ENCODE results near the gene PRPF40A. TPM values are rescaled to one million over a fixed set of nuclear protein-coding genes. Genes with fewer than 3 reads are reported as not detected.
A peak's percentile ranks its signal among the peaks of the same experiment; 100 is the strongest.

PRPF40A gene
- polyA plus RNA-seq, 12 donors = 66.3 to 140 (median 78.4) TPM; not detected in 1

DNA sequence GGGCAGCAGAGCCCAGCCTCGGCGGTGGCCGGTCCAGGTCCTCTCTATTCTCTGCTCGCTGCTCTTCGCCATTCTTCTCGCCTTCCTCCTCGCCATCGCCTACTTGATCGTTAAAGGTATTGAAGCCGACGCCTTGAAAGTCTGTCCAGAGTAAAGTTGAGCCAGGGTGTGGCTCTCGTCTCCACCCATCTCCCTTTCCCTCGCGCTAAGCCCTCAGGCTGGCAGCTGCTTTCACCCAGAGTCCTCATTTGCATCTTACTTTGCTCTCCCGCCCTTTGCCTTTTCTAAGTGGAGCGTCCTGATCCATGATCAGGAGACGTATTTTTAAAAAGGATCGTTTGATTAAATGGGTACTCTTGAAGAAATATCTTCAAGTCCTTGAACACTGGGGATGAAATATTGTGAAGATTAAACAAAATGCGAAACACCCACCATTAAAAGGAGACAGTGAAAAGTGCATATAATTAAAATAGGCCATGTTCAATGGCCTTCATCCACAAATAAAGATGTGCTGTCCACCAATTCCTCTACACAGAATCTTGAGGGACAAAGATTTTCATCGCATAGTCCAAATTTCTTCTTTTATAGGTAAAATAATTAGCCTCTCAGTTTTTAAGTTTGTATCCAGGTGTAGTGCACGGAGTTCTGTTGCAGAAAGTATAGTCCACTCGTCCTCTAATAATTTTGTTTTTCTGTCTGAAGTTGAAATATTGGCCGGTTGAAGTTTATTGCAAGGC is 1.8 kb upstream of the PRPF40A start:
- no peak for DNase-seq

DNA sequence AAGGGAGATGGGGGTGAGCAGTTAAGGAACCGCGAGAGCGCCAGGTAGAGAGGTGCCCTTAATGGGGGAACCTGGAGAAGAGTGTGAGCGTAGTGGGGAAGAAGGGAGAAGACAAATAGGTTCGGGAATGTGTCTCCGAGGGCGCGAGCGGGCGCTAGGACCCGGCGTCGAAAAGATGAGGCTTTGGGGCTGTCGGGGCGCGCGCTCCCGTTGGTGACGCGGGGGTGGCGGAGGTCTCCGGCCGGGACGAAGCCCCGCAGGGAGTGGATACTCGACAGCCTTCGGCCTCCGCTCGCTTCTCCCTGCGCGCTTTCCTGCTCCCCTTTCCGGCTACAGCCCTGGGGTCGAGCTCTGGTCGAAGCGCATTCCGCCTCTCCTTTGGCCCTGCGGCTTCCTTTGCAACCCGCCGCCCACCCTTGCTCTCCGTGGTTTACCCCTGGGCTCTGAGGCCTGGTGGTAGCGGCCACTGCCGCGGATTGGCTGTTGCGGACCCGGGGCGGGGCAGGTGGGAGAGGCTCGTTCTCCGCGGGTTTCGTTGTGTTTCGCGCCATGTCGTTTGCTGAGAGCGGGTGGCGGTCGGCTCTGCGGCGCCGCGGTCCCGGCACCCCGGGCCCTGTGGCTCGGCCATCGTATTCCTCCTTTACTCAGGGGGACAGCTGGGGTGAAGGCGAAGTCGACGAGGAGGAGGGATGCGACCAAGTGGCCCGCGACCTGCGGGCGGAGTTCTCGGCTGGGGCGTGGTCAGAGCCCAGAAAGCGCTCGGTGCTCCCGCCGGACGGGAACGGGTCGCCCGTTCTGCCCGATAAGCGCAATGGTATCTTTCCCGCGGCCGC is 1.0 kb upstream of the PRPF40A start, which contains the start of gene ARL6IP6:
Gene ARL6IP6 (plus strand): TSS at position 545 of the 833 bp plus-strand sequence. CDS start 5 bp downstream, at position 550.
- peak; percentile 95 for DNase-seq

DNA sequence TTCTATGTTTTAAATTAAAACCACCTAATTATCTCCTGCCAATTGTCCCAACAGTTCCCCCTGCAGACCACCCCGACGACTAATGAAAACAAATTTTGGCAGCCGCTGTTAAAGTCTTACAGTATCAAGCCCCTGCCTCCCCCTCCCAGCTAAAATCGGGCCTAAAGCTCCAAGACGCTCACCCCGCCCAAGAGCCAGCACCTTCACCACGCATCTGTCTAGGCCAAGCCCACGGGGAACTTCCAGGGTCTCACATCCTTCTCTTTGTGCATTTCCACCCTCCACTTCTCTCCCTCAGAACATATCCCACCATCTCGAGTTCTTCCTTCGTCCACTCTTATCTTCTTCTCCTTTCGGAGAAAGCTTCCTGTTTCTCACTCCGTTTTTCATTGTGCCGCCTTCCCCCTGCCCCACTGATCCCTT is 445 bp downstream of the PRPF40A start:
- no peak for DNase-seq

DNA sequence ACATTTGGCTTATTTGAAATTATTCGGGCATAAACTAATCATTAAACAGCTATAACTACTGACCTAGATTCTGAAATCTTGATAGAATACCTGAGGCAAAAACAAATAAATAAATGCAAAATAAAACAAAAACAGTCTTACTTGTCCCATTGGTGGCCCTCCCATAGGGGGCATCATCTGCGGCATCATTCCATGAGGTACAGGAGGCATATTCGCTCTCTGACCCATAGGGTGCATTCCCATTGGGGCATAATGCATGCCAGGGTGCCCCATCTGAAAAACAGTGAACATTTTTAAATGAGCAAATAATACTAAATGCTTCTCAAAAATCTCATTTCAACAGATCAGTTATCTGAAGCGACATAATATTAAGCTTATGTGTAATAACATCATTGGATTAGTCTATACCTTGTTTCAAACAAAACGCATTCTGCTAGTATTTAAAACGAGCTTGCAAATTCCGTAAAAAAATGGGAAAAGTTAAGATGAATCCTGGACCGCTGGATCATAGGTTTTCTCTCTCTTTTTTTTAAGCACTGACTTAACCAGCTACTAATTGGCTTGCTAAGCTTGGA is 1.3 kb downstream of the PRPF40A start:
- DNase-seq = no peak

DNA sequence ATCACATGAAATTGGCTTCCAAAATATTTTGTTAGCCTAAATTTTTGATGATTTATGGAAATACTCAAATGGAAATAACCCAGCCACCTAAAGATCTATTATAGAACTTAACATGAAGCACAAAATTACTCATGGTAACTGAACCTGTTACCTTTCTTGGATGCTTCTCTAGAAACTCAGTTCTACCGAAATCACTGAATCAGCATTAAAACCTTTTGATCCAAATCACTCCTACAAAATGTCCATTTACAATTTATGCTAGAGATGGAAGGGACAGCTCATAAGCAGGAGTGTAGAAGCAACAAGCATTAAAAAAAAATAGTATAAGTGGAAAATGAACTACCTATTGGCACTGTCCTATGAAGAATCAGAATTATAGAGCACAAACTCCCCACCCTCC is 2.1 kb downstream of the PRPF40A start:
- no peak for DNase-seq

DNA sequence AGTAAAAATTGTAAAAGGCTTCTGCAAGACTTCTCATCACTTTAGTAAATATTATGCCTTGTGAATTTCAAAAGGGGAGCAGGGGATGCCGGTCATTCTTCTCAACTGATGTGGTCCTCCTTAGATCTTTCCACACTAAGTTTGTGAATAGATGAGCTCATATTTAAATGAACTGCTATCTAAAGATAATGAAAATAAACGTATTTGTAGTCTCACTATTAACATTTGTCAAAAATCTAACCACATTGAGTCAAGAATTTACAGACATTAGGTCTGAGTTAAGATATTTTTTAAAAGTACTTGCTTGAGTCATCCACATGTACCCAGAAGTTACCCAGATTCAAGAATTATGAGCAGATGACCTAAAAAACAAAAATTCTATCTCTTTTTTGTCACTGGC is 6.5 kb downstream of the PRPF40A start:
- no peak for DNase-seq

DNA sequence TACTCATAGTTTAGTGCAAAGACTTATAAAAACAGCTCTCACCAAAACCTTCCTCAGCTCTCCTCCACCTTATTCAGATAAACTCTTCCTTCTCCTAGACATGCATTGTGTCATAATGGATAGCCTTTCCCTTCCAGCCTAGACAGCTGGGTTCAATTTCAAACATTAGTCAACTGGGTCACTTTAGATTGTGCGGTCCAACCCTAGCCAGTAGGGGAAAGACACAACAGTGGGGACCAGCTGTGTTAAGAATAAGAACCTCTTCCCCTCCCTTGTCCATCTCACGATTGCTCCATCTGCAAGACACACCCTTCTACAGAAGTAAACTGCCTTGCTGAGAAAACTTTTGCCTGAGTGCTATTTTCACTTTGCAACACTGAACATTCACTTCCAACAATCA is 8.5 kb downstream of the PRPF40A start:
- no peak for DNase-seq

DNA sequence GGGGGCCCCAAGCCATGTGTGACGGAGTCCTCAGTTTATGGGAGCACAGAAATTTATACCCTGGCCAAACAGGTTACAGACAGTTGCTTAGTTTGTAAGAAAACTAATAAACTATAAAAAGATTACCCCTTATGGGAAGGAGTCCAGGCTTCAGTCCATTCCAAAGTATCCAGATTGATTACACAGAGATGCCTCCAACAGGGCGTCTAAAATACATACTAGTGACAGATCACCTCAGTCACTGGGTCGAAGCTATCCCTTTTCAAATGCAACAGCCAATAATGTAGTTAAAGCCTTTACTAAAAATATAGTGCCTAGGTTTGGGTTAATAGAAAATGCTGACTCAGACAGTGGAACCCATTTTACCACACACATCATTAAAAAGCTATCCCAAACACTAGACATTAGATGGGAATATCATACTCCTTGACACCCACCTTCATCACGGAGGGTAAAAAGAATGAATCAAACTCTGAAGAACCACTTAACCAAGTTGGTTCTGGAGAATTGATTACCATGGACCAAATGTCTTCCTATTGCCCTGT is 10.7 kb downstream of the PRPF40A start:
- DNase-seq = no peak

DNA sequence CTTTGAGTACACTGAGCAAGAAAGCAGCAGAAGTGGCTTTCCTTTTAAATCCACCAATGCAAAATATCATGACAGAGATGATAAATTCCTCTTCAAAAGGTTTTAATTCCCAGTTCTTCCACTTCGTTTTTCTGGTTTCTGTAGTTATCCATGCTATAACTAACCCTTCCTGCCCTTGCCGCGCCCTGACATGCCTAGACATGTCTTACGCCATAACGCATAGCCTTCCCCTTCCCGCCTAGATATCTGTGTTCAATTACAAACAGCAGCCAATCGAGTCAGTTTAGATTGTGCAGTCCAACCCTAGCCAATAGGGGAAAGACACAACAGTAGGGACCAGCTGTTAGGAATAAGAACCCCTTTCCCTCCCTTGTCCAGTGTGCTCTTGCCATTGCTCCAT is 16.1 kb downstream of the PRPF40A start:
- DNase-seq = no peak

DNA sequence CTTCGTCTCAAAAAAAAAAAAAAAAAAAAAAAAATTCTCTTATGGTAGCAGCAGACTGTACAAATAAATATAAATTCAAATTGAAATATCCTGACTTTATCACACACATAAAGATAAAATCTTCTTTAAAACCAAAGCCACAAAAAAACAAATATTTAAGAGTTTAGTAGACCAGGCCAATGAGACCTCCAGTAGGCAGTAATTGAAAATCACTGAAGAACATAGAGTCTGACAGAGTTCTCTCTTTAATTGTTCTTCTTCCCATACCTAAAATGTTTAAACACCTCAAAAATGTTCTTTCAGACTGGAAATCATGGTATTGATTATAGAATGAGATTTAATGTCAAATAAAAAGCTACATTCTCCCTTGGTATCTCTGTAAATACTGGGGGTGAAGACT is 20.8 kb downstream of the PRPF40A start:
- no peak for DNase-seq

DNA sequence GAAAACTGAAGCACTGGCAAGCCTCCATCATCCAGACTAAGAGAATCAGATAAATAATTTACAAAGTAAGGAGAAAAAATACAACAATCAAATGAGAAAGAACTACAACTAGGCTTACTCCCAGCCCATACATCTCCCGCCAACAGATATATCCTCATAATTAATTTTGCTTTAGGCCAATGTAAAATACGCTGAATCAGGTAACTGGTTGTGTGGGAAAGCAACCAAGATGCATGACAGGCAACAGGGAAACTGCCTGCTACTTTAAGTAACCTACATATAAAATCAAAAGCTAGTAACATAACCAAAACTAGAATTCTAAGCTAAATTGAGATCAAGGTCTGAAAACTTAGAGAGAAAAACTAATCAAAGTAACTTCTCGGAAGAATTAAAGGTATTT is 21.5 kb downstream of the PRPF40A start:
- no peak for DNase-seq

DNA sequence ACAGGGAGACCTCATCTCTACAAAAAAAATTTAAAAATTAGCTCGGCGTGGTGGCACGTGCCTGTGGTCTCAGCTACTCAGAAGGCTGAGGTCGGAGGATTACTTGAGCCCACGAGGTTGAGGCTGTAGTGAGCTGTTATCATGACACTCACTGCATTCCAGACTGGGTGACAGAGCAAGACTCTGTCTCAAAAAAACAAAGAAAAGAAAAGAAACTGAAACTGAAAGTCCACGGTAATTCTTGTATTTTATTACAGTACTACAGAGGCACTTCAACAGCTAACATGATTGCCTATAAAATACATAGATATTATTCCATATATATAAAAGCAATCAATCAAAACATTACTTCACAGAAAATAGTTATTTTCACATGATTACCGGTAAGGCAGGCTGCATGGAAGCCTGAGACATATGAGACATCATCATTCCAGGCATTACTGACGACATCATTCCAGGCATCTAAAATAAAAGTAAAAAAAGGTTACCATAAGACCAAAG is 23.1 kb downstream of the PRPF40A start:
- no peak for DNase-seq

DNA sequence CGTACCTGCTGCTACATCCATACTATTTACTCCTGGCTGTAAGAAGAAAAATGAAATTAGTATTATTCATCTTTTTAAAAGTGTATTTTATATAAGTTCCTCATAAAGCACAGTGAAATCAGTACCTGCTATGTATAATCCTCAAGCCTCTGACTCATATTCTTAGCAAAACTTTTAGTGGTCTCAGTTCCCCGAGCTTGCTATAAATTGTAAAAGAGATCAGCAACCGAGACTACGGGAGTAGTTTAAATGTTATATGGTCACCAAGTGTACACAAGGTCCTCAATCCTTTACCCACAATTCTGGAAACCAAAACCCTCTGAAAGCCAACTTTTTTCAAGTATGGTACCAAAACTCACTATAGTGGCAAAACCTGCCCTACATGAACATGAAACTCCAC is 24.2 kb downstream of the PRPF40A start:
- DNase-seq = no peak

DNA sequence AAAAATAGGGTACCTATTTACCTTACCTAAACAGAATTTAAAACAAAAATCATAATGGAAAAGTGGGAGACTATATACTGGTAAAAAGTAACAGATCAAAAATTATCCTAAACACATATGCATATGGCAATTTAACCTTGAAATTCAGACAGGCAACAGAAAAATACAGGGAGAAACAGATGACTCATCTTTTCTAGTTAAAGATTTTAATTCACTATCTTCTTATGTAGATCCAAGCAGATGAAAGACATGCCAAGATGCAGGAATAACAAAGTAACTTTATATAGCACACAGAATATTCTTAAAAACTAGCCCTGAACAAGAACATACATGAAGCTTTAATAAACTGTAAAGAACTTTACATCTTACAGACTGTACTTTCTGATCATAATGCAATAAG is 30.9 kb downstream of the PRPF40A start:
- no peak for DNase-seq

DNA sequence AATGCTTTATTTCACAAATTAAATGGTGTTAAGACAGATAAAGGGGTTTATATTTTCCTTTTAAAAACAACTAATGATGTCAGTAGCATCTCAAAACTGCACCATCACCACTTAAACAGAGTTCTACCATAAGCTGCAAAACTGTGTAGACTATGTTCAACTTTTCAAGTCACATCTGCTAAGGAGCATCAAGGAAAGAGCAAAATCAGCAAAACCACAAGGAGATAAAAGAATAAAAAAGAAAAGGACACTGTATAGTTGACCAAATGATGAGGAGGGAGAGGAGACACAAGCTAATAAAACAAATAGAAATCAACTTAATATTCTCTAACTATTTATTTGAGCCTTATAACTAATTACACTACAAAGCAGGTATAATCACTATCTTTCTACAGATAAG is 33.9 kb downstream of the PRPF40A start:
- no peak for DNase-seq

DNA sequence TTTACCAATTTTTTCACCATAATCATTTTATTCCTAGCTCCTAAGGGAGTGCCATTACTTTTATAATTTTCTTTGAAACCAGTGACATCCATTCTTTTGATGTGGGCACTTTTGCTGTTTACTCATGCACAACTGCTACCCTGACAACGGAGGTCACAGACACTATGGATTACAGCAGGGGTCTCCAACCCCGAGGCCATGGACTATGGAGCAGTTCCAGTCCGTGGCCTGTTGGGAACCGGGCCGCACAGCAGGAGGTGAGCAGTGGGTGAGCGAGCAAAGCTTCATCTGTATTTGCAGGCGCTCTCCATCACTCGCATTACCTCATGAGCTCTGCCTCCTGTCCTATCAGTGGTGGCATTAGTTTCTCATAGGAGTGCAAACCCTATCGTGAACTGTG is 34.6 kb downstream of the PRPF40A start:
- no peak for DNase-seq

DNA sequence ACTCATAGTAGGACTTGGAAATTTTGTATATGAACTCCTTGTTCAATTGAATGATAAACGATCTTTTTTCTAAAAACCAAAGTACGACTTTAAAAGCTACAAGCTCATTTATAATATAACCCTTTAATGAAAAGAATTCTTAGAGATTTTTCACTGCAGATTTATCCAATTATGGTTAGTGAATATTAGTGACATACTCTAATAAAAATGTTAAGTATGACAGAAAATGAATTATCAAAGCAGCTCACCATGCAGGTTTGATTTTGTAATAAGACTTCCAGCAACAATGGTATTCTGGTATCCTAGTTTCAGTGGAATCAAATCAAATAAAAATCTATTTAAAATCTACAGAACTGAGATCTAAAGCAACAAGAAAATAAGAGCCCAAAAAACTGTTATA is 38.5 kb downstream of the PRPF40A start:
- no peak for DNase-seq

DNA sequence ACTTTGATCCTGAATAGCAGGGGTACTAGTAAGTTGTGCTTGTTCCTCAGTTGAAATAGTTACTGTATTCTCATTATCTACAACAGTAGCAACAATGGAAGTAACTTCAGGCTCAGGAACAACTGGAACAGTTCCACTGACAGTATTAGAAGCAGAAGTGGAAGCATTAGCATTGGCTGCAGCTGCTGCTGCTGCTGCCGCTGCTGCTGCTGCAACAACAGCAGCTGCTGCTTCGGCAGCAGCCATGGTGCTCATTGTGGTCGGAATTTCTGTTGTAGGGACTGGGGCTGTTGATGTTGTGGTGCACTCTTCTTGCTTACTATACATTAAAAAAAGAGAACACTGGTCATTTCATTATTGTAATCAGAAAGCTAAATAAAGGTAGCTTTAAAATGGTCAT is 40.8 kb downstream of the PRPF40A start:
- no peak for DNase-seq

DNA sequence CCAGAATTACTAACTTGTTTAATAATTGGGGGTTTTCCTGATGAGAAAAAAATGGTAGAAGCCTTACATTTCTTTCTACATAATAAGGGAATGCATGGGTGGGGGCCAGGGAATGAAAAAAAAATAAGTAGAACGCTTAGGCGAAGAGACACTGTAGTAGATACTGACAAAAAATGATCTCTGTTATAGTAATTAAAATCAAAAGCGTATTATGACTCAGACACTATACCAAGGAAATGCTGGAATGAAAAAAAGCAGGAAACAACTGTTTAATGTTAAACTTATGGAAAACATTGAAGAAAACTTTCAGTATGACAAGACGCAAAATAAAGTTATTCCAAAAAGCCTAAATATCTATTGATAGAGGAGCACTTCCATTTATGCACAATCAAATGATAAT is 42.9 kb downstream of the PRPF40A start:
- DNase-seq = no peak

DNA sequence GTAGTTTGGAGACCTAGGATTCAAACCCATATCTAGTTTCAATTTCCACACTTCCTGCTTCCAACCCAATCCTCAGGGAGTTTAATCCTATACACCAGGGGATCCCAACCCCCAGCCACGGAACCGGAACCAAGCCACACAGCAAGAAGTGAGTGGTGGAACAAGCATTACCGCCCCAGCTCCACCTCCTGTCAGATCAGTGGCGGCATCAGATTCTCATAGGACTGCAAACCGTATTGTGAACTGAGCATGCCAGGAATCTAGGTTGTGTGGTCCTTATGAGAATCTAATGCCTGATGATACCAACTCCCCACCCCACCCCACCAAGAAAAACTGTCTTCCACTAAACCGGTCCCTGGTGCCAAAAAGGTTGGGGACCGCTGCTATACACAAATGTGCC is 52.5 kb downstream of the PRPF40A start:
- no peak for DNase-seq

DNA sequence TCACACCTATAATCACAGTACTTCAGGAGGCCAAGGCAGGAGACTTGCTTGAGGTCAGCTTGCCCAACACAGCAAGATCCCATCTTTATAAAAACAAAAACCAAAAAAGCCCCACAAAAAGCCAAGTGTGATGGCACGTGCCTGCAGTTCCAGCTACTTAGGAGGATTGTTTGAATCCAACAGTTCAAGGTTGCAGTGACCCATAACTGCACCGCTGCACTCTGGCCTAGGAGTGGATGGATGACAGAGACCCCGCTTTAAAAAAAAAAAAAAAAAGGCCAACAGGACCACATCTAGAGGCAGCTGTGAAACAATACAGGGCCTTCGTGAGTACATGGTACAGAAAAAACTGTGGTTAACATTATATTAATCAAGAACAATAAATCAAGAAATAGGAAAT is 56.2 kb downstream of the PRPF40A start:
- no peak for DNase-seq

DNA sequence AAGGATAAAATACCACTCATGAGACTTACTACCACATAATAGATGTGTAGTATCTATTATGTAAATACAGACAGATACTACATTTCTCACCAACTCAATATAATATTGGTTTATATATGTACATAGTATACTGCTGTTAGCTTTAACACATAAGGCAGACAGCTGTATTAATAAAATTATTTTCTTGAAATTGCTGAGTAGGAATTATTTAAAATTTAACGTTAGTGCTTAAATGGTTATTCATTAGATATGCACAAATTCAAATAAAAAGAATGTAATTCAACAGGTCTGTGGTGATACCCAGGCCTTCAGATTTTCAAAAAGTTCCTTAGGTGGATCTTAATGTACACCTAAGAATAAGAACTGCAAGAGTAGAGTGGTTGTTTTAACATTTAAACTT is 59.0 kb downstream of the PRPF40A start:
- no peak for DNase-seq
